Stimulated activated CD8-positive, alpha-beta memory T cell treated with anti-CD3 and anti-CD28 coated beads, Interleukin-2, amount 100 ng/mL, for 48 hours (primary cell): Measurements from ENCODE around the gene ZNF419.
"Not testable (repeated sequence)": the region's sequence is repeated elsewhere in the genome, so short reads cannot be mapped to it uniquely, and the experiment has no call there.

Experiments used
- DNase-seq, 2 donors: peaks; one replicate each; pipeline ENCODE4 v3.0.0-alpha.2; 2020; ENCODE audit warnings: low read depth in 2 of 2

Gene ZNF419

DNA sequence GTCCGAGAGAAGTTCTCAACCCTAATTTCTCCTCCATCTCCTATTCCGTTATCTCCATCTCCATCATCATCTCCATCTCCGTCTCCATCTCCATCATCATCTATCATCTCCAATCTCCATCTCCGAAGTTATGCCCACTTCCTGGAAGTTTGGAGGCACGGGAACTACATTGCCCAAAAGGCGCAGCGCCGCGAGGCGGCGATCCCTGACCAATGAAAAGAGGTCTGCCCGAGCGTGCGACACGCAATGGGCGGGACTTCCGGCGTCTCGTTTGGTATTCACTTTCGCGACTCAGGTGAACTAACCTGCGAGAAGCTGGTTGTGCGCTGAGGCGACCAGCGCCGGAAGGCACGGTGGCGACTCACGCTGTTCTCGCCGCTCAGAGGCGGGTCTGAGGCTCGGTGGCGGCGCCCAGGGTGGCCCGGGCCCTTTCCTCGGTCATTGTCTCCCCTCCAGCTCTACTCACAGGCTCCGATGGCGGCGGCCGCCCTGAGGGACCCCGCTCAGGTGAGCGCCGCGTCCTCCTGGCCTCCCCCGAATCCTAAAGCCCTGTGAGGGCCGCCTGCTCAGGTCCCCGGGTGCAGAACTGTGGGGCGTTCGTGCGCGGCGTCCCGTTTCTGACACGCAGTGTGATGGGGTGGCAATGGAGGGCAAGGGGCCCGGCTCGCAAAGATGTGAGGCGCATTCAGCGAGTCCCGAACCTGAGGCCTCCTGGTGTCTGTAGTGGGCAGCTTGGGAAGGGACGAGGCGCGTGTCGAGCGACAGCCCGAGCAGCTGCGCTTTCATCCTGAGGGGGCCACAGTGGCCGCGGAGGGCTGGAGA is at the start of gene ZNF419:
TSS of gene ZNF419 (plus strand) at position 274 of the 822 bp plus-strand sequence. CDS start at position 475, 201 bp downstream.
- peak; percentile 83 to 93 for DNase-seq

DNA sequence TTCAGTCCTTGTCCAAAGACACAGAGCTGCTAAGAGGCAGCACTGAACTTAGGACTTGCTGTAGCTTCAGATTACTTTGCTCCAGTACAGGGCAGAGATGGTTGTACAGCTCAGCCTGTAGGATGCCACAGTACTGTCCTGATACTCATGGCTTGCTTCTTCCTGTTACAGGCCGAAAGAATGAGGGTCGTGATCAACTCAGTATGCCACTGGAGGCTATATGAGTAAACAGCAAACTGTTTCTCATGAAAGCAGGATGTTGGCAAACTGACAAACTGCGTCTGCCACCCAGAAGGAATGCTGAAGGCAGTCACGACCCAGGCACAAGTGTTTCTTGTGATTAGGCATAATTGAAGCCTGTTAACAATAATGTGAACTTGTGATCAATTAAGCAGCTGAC is 49.6 kb upstream of the ZNF419 start:
- no peak for DNase-seq

DNA sequence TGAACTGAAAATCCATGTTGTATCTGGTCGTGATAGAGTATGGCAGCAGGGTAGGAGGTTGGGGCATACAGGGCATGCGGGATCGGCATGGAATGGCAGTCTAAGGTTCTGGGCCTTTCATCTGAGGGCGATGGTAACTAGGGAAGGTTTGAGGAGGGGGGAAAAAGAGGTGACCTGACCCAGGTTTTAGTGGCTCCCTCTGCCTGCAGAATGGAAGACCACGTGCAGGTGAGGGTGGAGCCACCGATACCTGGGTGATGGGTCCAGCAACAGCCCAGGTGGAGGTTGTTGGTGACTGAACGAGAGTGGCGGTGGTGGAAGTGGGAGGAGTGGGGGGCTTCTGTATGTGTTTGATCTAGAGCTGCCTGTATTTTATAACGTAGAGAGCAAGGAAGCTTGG is 48.6 kb upstream of the ZNF419 start:
- DNase-seq: no peak

DNA sequence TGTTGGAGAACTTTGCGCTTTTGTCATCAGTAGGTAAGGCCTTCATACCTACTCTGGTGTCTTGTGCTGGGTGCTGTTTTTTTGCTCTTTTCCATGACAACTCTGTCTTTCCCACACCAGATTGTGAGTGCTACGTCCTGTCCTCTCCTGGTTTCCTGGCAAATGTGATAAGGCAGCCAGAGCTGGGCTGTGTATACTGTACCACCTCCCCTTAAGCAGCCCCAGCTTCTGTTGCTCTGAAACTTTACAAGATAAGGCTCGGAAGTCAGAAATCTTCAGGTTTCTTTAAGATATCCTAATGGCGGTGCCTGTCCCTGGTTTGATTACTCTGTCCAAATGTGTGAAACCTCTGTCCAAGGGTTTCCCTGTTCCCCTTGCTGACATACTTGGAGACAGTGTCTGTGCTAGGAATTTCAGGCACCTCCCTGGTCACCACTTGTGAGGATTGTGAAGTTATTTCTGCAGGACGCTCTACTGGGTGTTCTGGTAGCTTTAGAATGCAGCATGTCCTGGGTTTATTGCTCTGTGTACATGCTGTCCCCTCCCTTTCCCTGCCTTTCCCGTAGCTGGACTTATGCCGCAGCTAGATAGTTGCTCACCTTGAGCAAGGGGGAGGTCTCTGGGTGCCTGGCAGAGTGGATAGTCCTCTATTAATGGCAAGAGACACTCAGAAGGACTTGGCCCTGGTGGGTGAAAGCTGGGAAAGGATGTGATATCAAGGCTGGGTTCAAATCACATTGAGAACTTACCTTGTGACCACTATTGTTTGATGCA is 45.4 kb upstream of the ZNF419 start:
- no peak for DNase-seq

DNA sequence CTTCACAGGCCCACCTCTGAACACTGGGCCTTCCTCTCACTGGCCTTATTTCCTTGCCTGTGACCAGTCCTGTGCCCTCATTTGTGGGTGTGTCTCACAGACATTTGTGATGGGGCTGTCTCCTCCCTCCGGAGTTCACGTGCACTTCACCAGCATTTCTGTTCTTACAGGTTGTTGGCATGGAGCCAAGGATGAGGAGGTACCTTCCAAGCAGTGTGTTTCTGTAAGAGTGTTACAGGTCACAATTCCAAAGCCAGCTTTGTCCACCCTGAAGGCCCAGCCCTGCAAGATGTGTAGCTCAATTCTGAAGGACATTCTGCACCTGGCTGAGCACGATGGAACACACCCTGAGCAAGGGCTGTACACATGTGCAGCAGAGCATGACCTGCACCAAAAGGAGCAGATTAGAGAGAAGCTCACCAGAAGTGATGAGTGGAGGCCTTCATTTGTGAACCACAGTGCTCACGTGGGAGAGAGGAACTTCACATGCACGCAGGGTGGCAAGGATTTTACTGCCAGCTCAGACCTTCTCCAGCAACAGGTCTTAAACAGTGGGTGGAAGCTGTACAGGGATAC is 44.3 kb upstream of the ZNF419 start:
- DNase-seq: no peak

DNA sequence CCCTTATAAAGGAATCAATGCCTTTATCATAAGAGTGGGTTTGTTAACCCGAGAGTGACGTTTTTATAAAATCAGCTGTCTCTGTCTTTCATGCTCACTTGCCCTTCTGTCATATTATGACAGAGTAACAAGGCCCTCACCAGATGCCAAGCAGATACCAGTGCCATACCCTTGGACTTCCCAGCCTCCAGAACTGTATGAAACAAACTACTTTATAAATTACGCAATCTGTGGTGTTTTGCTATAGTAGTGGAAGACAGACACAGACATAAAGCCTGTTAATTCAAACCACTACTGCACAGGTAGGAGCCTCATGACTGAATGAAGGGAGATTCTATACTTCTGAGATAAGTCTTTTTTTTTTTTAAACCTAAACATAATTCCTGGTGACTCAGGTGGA is 35.2 kb upstream of the ZNF419 start:
- DNase-seq: no peak

DNA sequence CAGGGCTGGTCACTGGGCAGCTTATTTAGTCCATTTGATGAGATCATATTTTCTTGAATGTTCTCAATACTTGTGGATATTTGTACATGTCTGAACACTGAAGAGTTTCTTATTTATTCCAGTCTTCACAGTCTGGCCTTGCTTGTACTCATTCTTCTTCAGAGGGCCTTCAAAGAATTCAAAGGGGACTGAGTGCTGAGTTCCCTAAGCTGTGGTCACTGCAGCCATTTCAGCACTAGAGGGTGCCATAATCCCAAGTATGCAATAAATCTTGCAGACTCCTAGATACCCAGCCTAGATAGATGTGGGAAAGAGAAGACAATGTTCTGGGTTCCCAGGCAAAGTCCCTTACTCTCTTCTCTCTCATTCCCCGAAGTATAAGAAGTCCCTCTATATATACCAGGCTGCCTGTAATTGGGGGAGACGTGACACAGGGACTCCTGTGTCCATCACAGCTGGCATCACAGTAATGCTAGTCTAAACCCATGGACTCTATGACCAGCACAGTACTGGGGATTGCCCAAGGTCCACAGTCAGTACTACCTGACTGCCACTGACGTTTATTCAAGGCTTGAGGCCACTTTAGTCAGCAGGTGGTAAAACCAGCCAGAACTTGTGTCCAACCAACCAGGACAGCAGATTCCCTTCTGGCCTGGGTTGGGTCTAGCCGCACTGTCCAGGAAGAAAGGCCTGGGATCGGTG is 21.7 kb upstream of the ZNF419 start:
- DNase-seq: no peak

DNA sequence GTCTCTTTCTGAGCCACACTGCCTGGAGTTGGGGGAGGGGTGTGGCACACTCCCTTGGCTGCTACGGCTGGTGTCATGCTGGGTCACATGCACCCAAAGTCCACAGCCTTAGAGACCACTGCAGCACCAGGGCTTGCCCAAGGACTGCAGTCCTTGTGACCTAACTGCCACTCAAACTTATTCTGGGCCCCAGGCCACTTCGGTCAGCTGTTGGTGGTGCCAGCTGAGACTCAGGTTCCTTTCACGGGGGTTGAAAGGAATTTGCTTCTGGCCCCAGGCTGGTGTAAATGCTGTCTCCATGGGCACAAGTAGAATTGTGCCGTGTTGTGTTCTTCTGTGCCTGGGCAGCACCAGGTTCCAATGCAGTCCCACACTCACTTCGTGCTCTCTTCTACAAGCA is 21.1 kb upstream of the ZNF419 start:
- no peak for DNase-seq

DNA sequence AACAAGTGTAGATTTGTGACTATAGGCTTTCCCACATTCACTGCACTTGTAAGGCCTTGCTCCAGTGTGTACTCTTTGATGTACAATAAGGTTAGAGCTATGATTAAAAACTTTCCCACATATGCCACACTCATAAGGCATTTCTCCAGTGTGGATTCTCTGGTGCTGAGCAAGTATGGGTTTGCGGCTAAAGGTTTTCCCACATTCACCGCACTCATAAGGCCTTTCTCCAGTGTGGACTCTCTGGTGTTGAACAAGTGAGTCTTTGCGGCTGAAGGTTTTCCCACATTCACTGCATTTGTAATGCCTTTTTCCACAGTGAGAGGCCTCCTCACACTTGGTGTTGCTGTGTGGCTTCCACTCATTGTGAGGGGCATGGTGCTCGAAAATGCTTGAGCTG is 13.9 kb upstream of the ZNF419 start:
- DNase-seq: no peak

DNA sequence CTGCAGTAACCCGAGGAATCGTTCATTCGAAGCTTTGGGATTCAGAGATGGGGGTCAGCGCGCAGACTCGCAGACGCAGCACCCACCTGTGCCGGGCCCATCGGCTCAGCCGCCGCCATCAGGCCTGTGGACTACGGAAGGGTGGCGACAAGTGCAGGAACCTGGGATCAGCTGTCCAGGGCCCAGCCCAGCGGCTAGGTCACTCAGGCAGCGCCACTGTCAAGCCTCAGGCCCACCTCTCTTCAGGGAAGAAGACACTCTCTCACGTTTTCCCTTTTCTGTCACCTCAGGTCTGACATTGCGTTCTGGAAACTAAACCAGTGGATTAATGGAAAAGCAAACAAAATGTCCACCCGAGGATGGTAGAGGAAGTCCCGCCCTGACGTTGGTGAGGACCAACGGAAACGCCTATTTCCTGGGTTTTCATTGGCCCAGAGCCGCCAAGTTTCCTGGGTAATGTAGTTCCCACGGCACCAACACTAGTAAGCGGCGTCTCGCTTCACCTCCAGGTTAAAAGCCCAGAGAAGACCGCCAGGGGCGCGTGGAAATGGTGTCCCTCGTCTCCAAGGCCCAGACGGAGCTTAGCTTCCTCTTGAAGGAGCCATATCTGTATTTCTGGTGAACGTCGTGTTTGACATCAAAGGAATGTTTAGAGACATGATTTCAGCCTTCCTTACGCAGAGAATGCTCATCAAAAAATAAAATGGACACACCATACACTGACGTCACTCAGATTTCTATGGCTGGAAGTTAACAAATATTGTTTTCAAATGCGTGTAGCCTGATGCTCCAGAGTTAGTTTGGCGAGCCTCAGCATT is 10.2 kb upstream of the ZNF419 start, which contains the start of gene ZNF772:
TSS of gene ZNF772 (minus strand) at position 376 of the 818 bp plus-strand sequence. CDS start at position 119, 257 bp downstream.
- peak; percentile 66 to 74 for DNase-seq

DNA sequence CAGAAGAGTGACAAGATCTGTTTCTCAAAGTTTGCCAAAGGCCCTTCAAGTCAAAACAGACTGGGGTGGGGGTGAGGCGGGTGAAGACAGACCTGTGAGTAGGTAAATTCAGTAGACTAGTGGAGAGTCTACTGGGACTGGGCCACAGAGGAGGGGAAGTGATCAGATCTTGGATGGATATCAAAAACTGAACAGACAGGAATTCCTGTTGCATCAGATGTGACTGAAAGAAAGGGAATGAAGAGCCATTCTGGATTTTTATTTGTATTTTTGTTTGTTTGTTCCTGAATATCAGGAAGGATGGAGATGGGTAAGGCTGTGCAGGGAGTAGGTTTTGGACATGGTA is 722 bp downstream of the ZNF419 start:
- not testable (repeated sequence) for DNase-seq

DNA sequence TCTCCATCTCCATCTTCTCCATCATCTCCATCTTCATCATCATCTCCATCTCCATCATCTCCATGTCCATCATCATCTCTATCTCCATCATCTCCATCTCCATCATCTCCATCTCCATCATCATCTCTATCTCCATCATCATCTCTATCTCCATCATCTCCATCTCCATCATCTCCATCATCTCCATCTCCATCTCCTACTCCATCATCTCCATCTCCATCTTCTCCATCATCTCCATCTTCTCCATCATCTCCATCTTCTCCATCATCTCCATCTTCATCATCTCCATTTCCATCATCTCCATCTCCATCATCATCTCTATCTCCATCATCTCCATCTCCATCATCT is 11.8 kb downstream of the ZNF419 start:
- not testable (repeated sequence) for DNase-seq

DNA sequence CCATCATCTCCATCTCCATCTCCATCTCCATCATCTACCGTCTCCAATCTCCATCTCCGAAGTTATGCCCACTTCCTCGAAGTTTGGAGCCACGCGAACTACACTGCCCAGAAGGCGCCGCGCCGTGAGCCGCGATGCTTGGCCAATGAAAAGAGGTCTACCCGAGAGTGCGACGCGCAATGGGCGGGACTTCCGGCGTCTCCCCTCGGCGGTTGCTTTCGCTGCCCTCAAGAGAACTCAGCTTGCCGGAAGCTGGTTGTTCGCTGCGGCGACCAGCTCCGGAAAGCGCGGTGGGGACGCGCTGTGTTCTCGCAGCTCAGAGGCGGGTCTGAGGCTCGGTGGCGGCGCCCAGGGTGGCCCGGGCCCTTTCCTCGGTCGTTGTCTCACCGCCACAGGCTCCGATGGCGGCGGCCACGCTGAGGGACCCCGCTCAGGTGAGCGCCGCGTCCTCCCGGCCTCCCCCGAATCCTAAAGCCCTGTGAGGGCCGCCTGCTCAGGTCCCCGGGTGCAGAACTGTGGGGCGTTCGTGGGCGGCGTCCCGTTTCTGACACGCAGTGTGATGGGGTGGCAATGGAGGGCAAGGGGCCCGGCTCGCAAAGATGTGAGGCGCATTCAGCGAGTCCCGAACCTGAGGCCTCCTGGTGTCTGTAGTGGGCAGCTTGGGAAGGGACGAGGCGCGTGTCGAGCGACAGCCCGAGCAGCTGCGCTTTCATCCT is 12.3 kb downstream of the ZNF419 start, which contains the start of gene ZNF773:
TSS of gene ZNF773 (plus strand) at position 259 of the 716 bp plus-strand sequence. CDS start at position 402, 143 bp downstream.
- peak; percentile 93 to 94 for DNase-seq

DNA sequence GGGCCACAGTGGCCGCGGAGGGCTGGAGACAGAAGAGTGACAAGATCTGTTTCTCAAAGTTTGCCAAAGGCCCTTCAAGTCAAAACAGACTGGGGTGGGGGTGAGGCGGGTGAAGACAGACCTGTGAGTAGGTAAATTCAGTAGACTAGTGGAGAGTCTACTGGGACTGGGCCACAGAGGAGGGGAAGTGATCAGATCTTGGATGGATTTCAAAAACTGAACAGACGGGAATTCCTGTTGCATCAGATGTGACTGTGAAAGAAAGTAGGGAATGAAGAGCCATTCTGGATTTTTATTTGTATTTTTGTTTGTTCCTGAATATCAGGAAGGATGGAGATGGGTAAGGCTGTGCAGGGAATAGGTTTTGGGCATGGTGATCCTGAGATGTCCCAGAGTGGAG is 12.8 kb downstream of the ZNF419 start:
- DNase-seq: not testable (repeated sequence)

DNA sequence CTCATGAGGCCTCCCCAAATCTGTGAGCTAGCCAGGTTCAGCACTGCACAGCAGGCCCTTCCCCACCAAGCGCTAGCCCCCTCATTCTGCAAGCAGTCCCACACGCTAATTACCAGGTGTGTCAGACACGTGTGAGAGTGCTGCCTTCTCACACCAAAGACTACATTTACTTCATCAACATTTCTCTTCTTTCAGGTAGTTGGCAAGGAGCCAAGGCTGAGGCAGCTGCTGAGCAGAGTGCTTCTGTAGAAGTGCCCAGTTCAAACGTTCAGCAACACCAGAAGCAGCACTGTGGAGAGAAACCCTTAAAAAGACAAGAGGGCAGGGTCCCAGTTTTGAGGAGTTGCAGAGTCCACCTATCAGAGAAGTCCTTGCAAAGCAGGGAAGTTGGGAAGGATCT is 18.6 kb downstream of the ZNF419 start:
- DNase-seq: no peak

DNA sequence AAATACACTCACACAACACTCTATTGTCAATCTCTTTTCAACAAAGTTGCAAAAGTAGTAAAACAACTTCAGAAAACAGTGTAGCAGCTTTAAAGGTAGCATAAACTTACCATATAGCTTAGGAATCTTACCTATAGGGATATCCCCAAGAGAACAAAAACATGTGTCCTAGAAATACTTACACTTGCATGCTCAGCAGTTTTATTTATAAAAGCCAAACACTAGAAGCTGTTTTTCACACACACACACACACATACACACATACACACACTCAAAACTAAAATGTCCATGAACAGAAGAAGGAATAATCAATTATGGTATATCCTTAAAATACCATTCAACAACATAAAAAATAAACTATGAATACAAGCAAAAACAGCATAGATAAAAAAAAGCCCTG is 23.9 kb downstream of the ZNF419 start:
- no peak for DNase-seq

DNA sequence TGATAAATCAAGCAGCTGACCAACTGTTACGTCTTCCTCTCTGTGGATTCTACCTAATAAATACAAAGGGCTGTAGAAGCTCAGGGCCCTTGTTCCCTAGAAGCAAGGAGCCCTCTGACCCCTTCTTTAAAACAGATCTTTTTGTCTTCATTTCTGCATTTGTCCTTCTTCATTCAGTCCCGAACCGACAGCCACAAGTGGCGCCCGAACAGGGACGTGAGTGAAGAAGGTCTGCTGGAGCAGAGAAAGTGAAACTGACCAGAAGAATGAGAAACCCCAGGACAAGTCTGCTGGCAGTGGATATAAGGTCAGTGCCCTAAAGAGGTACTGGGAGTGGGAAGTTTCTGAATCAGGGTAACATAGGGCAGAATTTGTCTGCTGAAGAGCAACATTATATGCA is 25.3 kb downstream of the ZNF419 start:
- DNase-seq: no peak

DNA sequence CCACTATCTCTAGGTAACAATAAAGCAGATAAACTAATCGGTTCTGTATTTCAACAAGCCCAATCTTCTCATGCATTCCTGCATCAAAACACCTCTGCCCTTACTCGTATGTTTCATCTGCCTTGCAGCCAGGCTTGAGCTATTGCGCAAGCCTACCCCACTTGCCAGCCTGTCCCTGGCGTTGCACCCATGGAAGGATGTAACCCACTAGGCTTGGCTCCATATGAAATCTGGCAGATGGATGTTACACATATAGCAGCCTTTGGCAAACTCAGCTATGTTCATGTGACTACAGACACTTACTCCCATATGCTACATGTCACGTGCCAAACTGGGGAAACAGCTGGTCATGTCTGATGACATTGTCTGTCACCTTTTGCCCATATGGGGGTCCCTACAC is 27.7 kb downstream of the ZNF419 start:
- DNase-seq: no peak

DNA sequence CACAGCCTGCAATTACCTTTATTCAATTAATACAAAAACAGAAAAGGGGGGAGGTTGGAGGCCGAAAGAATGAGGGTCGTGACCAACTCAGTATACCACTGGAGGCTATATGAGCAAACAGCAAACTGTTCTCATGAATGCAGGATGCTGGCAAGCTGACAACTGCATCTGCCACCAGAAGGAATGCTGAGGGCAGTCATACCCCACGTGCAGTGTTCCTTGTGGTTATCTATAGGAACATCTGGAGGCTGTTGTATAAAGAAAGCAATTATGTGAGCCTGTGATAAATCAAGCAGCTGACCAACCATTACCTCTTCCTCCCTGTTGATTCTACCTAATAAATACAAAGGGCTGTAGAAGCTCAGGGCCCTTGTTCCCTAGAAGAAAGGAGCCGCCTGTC is 30.5 kb downstream of the ZNF419 start:
- DNase-seq: not testable (repeated sequence)

DNA sequence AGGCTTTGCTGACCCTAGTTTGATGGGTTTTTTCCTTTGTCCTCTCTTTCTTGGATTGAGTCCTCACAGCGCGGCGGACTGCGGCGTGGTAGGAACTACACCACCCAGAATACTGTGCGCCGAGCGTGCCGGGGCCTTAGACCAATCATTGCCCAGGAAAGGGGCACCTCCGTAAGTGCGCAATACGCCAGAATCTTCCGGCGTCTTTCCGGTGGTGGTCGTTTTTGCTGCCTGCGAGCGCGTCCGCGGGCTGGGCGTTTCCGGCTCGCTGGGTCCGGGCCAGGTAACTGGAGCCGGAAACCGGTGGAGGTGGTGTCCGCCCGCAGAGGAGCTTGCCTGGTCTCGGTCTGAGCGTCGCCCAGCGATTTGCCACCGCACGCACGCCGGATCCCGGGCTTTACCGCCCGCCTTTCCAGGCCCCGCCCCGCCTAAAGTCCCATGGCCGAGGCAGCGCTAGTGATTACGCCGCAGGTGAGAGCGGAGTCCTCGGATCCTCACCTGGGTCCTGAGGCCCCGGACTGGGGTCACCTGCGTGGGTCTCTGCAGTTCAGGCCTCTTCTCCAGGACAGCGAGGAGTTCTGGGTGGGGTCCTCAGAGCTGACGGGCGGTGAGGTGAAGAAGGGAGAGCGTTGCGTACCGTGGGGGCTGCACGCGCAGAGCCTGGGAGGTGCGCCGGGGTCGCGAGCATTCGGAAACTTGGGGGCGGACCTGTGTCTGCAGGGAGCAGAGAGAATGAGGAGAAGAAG is 39.8 kb downstream of the ZNF419 start, which contains the start of gene ZNF549:
TSS of gene ZNF549 (plus strand) at position 221 of the 746 bp plus-strand sequence. CDS start at position 439, 218 bp downstream.
- DNase-seq: peak; percentile 80 to 82
